ENCODE results near the gene FBLN7. TPM values are rescaled to one million over a fixed set of nuclear protein-coding genes. Genes with fewer than 3 reads are reported as not detected.
A peak's percentile ranks its signal among the peaks of the same experiment; 100 is the strongest.
"Not testable (repeated sequence)": the region's sequence is repeated elsewhere in the genome, so short reads cannot be mapped to it uniquely, and the experiment has no call there.

FBLN7 gene
- total and polyA plus RNA-seq, 2 experiments from 2014 or later, result 0.28 to 4.7 TPM

- no peak for DNase-seq (ENCODE audit: low read depth in 1 of 2, low spot score in 1 of 2)
Observed at GRCh38 chr2:112096098-112096497, 42.1 kb upstream of the FBLN7 start.

GRCh38 chr2:112108178-112108832, 29.9 kb upstream of the FBLN7 start:
- peak in 1 of 2 donors; percentile 51 for DNase-seq (ENCODE audit: low read depth in 1 of 2, low spot score in 1 of 2)
- Histone ChIP-seq H3K9me3 (ENCODE audit: low read depth) (no peaks in the 10 kb centered on the region), H3K27me3 (no peaks in the 10 kb centered on the region), H3K4me3 (no peak overlapping the region), H3K36me3 (peaks cover 8% of the 10 kb centered on the region), H3K27ac (no peak overlapping the region), H3K4me1 (ENCODE audit: low read depth) (no peaks in the 10 kb centered on the region)
- no peak for TF ChIP-seq CTCF (IDR thresholded peaks at IDR 0.05; ENCODE audit: low read depth, low read length)

More at GRCh38 chr2:112096098-112096497, 42.1 kb upstream of the FBLN7 start:
- no peak for TF ChIP-seq CTCF (IDR thresholded peaks at IDR 0.05; ENCODE audit: low read depth, low read length)
- Histone ChIP-seq H3K4me3 (no peak overlapping the region), H3K27ac (no peak overlapping the region), H3K4me1 (ENCODE audit: low read depth) (no peaks in the 10 kb centered on the region), H3K36me3 (peaks cover 12% of the 10 kb centered on the region), H3K9me3 (ENCODE audit: low read depth) (no peaks in the 10 kb centered on the region), H3K27me3 (no peaks in the 10 kb centered on the region)

GRCh38 chr2:112109278-112109677, 28.9 kb upstream of the FBLN7 start:
- H3K4me1 ChIP-seq (ENCODE audit: low read depth), result no peaks in the 10 kb centered on the region
- no peak for DNase-seq (ENCODE audit: low read depth in 1 of 2, low spot score in 1 of 2)
- no peak overlapping the region for H3K4me3 ChIP-seq
- H3K9me3 ChIP-seq (ENCODE audit: low read depth), result no peaks in the 10 kb centered on the region
- no peak for TF ChIP-seq CTCF (IDR thresholded peaks at IDR 0.05; ENCODE audit: low read depth, low read length)
- no peak overlapping the region for H3K27ac ChIP-seq
- peaks cover 7% of the 10 kb centered on the region for H3K36me3 ChIP-seq
- no peaks in the 10 kb centered on the region for H3K27me3 ChIP-seq

GRCh38 chr2:112110966-112111365, 27.2 kb upstream of the FBLN7 start:
- H3K36me3 ChIP-seq, result peaks cover 7% of the 10 kb centered on the region

GRCh38 chr2:112113354-112113753, 24.8 kb upstream of the FBLN7 start:
- not testable (repeated sequence) for H3K27ac ChIP-seq; H3K4me3 ChIP-seq; DNase-seq (ENCODE audit: low read depth in 1 of 2, low spot score in 1 of 2); H3K4me1 ChIP-seq (ENCODE audit: low read depth); H3K9me3 ChIP-seq (ENCODE audit: low read depth); H3K27me3 ChIP-seq
- peaks cover 10% of the 10 kb centered on the region for H3K36me3 ChIP-seq

More at GRCh38 chr2:112110966-112111365, 27.2 kb upstream of the FBLN7 start:
- Histone ChIP-seq H3K27ac (no peak overlapping the region), H3K4me3 (no peak overlapping the region), H3K27me3 (no peaks in the 10 kb centered on the region), H3K9me3 (ENCODE audit: low read depth) (no peaks in the 10 kb centered on the region), H3K4me1 (ENCODE audit: low read depth) (no peaks in the 10 kb centered on the region)
- TF ChIP-seq CTCF (IDR thresholded peaks at IDR 0.05; ENCODE audit: low read depth, low read length), result no peak
- no peak for DNase-seq (ENCODE audit: low read depth in 1 of 2, low spot score in 1 of 2)

GRCh38 chr2:112118148-112118547, 20.0 kb upstream of the FBLN7 start:
- no peak overlapping the region for H3K4me3 ChIP-seq
- DNase-seq (ENCODE audit: low read depth in 1 of 2, low spot score in 1 of 2), result no peak
- no peaks in the 10 kb centered on the region for H3K27me3 ChIP-seq
- peaks cover 8% of the 10 kb centered on the region for H3K36me3 ChIP-seq
- no peaks in the 10 kb centered on the region for H3K4me1 ChIP-seq (ENCODE audit: low read depth)
- TF ChIP-seq CTCF (IDR thresholded peaks at IDR 0.05; ENCODE audit: low read depth, low read length), result no peak
- no peaks in the 10 kb centered on the region for H3K9me3 ChIP-seq (ENCODE audit: low read depth)
- no peak overlapping the region for H3K27ac ChIP-seq
